GM12875 (cell line): ENCODE results near the gene CTSF.
"Not testable (repeated sequence)": the region's sequence is repeated elsewhere in the genome, so short reads cannot be mapped to it uniquely, and the experiment has no call there.

Source experiments
- H3K4me3 ChIP-seq: one replicate; pipeline ENCODE4 v1.5.1; 2011; ENCODE audit warnings: low read depth, low read length, control low read depth
- TF ChIP-seq, protein P1 (sequence below): IDR thresholded peaks from 2 replicates; pipeline ENCODE4 v1.5.1; 2011; ENCODE audit warnings: low read depth, mild to moderate bottlenecking, control low read depth, inconsistent platforms, low read length, moderate library complexity, borderline replicate concordance; ENCODE audit not compliant: insufficient read depth

CTSF gene

DNA sequence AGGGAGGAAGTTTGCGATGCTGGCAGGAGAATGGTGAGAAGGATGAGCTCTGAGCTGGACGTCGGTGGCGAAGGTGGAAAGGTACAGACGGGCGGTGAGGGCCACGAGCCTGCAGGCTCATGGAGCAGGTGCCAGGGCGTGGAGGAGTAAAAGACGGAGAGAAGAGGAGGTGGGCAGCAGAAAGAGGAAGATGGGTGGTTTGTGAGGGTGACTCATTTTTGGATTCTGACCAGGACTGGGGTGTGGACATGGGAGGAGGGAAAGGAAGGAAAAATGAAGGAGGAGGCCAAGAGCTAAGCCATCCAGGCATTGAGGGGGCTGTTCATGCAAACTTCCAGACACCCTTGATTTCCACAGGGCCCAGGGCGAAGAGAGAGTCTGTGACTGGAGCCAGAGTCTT, 26.0 kb downstream of the CTSF start:
- no peak overlapping the region for H3K4me3 ChIP-seq
- TF ChIP-seq, protein P1, sequence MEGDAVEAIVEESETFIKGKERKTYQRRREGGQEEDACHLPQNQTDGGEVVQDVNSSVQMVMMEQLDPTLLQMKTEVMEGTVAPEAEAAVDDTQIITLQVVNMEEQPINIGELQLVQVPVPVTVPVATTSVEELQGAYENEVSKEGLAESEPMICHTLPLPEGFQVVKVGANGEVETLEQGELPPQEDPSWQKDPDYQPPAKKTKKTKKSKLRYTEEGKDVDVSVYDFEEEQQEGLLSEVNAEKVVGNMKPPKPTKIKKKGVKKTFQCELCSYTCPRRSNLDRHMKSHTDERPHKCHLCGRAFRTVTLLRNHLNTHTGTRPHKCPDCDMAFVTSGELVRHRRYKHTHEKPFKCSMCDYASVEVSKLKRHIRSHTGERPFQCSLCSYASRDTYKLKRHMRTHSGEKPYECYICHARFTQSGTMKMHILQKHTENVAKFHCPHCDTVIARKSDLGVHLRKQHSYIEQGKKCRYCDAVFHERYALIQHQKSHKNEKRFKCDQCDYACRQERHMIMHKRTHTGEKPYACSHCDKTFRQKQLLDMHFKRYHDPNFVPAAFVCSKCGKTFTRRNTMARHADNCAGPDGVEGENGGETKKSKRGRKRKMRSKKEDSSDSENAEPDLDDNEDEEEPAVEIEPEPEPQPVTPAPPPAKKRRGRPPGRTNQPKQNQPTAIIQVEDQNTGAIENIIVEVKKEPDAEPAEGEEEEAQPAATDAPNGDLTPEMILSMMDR, result no peak

DNA sequence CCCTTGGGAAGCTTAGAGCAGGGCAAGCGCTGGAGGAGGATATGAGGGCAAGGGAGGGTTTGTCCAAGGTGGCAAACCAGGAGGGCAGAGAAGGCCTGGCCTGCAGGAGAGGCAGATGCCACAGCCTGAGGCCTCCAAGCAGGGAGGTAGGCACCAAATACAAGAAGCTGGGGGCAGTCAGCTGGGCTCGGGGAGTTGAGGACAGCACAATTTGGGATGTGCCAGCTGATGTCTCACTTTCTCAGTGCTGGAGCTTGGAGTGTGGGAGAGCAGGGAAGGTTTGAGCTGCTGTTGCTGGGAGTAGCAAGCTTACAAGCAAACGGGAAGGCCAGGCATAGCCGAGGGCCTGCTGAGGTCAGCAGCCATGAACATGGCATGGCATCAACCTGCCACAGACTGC, 26.5 kb downstream of the CTSF start:
- TF ChIP-seq, protein P1, result no peak

DNA sequence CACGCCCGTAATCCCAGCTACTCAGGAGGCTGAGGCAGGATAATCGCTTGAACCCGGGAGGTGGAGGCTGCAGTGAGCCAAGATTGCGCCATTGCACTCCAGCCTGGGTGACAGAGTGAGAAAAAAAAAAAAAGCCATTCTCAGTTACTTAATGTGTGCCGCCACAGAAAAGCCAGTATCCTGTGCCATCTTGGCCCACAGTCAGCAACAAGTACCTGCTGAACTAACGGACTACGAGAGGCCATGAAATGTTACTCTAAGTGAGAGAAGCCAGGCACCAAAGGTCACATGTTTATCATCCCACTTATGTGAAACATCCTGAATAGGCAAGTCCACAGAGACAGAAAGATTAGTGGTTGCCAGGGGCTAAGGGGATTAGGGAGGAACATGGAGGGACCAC, 27.8 kb downstream of the CTSF start:
- H3K4me3 ChIP-seq, result not testable (repeated sequence)

More for the DNA sequence above, 26.5 kb downstream of the CTSF start:
- H3K4me3 ChIP-seq, result no peak overlapping the region

DNA sequence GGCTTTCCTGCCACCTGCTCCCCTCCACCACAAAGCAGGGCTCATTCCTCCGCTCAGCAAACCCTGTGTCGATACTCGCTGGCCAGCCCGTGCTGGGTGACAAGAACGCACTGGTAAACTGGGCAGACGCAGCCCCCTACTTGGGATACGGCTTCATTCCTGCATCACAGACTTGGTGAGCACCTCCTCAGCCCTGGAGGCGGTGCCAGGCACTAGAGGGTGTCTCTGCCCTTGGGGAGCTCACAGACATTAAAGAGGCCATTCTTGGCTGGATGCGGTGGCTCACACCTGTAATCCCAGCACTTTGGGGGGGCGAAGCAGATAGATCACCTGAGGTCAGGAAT, 28.6 kb downstream of the CTSF start:
- no peak overlapping the region for H3K4me3 ChIP-seq
- TF ChIP-seq, protein P1, result no peak

DNA sequence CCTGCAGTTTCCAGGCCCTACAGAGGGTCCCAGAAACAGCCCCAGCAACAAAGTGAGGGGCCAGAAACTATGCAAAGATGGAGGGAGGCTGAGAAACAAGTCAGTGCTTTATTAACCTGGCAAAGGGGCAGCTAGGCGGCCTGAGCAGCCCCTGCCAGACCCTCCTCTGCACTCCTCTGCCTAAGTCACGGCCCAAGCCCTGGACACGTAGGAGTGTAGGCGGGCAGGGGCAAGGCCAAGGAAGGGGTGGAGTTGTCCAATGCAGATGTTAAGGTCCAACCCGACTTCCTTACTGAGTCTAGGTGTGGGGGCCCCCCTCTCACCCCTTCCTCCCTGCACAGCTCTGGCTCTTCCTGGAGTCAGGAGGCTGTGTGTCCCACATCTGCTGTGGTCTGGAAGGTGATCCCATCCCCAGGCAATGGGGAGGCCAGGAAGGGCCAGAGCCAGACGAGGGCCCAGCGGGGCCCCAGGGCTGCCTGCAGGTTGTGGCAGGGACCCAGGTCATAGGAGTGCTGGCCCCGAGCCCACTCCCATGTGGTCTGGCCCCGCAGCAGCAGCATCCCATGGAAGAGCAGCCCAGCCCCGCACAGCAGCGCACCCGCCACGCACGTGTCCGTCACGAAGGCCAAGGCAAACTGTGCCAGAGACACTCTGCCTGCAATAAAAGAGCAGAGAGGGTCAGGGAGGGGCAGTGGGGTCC, 29.1 kb downstream of the CTSF start:
- H3K4me3 ChIP-seq, result no peak overlapping the region
- TF ChIP-seq, protein P1, result no peak

DNA sequence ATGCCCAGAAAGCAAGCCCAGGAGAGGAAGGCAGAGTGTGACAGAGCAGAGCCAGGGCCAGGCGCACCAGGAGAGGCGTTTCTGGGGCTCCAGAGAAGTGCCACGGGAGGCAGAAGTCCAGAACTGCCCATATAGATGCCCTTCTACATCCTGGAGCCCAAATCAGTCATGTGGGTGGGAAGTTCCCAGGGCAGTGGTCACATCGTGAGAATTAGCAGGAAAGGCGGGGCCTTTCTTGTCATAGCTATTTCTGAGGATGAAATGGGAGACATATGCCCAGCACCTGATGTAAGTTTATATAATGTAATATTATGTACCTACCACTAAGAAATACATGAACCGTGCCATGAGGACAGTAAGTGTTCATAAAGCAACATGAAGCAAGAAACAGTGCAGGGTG, 35.6 kb downstream of the CTSF start:
- H3K4me3 ChIP-seq, result no peak overlapping the region
- TF ChIP-seq, protein P1, result no peak

DNA sequence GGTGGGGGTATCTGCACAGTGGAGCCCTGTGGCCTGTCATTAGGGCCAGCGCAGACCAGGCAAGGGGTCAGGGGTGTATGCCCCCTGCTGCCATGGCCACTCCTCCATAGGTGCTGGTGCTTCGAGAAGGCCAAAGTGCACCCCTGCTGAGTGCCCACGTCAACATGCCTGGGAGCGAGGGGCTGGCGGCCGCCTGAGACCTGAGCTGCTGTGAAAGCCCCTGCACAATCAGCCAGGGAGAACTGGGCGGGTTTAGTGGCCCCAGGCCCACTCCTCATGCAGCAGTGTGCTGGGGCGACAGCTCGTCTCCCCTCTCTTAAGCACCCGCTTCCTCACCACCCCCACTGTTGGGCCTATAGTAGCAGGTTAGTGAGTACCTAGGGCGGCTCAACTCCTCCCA, 36.6 kb downstream of the CTSF start:
- H3K4me3 ChIP-seq, result no peak overlapping the region
- TF ChIP-seq, protein P1, result no peak
